ENCODE data around the gene ZRSR2. TPM values are rescaled to one million over a fixed set of nuclear protein-coding genes. Genes with fewer than 3 reads are reported as not detected.

The ZRSR2 gene
- total and polyA plus RNA-seq, 10 of the 15 experiments (the other 5 are each of a cell fraction or from before 2014, with no cell fraction given) = 8.8 to 34.1 (median 15.6) TPM

GRCh38 chrX:15769300-15769954 lies 20.9 kb upstream of the ZRSR2 start:
- in situ Hi-C loops (cut with MboI) (no loop called here), intact Hi-C loops (cut with micrococcal nuclease; ENCODE audit: unreplicated experiment) (no loop called here)
- no peak for ATAC-seq
- Histone ChIP-seq H3K4me3 (no peak overlapping the region), H3K9ac (ENCODE audit: control insufficient read depth, insufficient read depth, low read length) (no peak overlapping the region), H3K27ac (ENCODE audit: control insufficient read depth, insufficient read depth) (no peak overlapping the region), H3K36me3 (ENCODE audit: control insufficient read depth in 2 of 2, insufficient read depth in 2 of 2, low read length in 1 of 2) (no peaks in the 10 kb centered on the region), H2AFZ (ENCODE audit: control insufficient read depth, low read depth, low read length) (no peak overlapping the region), H3K79me2 (ENCODE audit: control insufficient read depth, insufficient read depth, low read length) (no peaks in the 10 kb centered on the region), H3K27me3 (replicated peaks in 1 of 2; ENCODE audit: control insufficient read depth in 2 of 2, insufficient read depth in 2 of 2, low read length in 1 of 2) (no peaks in the 10 kb centered on the region), H3K4me1 (ENCODE audit: control insufficient read depth, insufficient read depth, low read length) (no peaks in the 10 kb centered on the region), H4K20me1 (ENCODE audit: control insufficient read depth, insufficient read depth) (no peaks in the 10 kb centered on the region), H3K4me2 (ENCODE audit: control insufficient read depth, insufficient read depth) (no peak overlapping the region), H3K9me3 (replicated peaks; ENCODE audit: control insufficient read depth, insufficient read depth, low read length) (no peaks in the 10 kb centered on the region)
- FAIRE-seq = no peak
- no peak for DNase-seq (ENCODE audit: low read depth, low spot score)
- ChIA-PET SMC1A (ENCODE audit: uncharacterized antibody, unreplicated experiment) (no interaction called here), CTCF (no interaction called here), RAD21 (ENCODE audit: unreplicated experiment) (no interaction called here), POLR2A (no interaction called here)
- WGBS (ENCODE audit: insufficient coverage, insufficient replicate concordance, low lambda C conversion rate, missing lambda C conversion rate) = 94% methylated on average over 4 of the region's 4 CpGs
- TF ChIP-seq ZNF592 (IDR thresholded peaks at IDR 0.05) (no peak), NBN (IDR thresholded peaks at IDR 0.05) (no peak), KLF5 (IDR thresholded peaks at IDR 0.05; ENCODE audit: partially characterized antibody) (no peak), SREBF1 (IDR thresholded peaks at IDR 0.05; ENCODE audit: low read length) (no peak), RFX5 (IDR thresholded peaks at IDR 0.05; ENCODE audit: low read depth, low read length) (no peak), ZBTB33 (IDR thresholded peaks at IDR 0.05) (no peak), SMAD1 (IDR thresholded peaks at IDR 0.05; ENCODE audit: low read depth, partially characterized antibody) (no peak)
- no TSS peak for BruUV-seq (replicated peaks)
